Right lobe of liver (tissue), 4 donors: ENCODE measurements around the gene RAB3A.

ENCODE experiments used
- POLR2A ChIP-seq: fragments of 450-650 bp; IDR thresholded peaks from one replicate; pipeline ENCODE4 v1.6.1; 2017; ENCODE audit warnings: antibody characterized with exemption, mild to moderate bottlenecking
- TF ChIP-seq, protein P1 (sequence below), 4 donors: fragments of 200-600 bp in 3 of 4; fragments of 450-650 bp in 1 of 4; IDR thresholded peaks; one replicate each; pipeline versions ENCODE4 v1.5.1 to v1.8.0; 2016 to 2022; ENCODE audit warnings: antibody characterized with exemption in 4 of 4, mild to moderate bottlenecking in 2 of 4
- donor health status: DM: no; HTN: no; CAD: no.
- donor health status: DM: no; HTN: no; CAD: no.
- donor health status: DM: no; HTN: yes; CAD: no.

DNA sequence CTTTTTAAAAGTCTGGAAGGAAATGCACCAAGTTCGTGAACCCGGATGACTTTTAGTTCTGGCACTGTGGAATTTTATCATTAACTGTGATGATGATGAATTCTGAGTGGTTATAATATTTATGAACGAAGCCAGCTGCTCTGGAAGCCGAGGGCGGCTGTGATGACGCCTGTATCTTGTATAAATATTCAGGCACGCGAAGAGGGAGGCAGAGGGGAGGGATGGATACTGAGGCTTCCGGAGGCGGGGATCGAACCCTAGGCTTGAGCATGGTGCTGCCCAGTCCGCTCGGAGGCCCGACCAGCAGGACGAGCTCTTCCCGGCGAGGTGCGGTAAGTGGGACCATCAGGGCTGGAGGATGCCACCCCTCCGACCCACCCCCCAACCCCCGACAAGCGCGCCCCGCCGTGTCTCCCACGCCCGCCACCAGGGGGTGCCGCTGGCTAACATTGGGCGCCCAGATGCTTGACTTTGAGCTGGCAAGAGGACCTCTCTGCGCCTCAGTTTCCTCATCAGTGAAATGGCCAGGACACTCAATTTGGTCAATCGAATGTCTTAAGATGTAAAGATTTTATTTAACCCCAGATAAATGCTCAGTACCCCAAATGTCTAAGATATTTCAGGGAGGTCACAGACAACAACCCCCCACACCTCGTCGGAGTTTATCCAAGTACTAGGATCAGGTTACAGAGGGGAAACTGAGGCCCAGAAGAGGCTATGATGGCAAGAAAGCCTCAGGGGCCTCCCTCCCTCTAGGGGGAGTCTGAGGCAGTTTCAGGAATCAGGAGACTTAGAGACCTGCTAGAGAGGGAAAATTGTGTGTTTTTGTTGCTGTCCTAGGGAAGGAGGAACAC, 4.5 kb upstream of the RAB3A start:
- TF ChIP-seq, protein P1, sequence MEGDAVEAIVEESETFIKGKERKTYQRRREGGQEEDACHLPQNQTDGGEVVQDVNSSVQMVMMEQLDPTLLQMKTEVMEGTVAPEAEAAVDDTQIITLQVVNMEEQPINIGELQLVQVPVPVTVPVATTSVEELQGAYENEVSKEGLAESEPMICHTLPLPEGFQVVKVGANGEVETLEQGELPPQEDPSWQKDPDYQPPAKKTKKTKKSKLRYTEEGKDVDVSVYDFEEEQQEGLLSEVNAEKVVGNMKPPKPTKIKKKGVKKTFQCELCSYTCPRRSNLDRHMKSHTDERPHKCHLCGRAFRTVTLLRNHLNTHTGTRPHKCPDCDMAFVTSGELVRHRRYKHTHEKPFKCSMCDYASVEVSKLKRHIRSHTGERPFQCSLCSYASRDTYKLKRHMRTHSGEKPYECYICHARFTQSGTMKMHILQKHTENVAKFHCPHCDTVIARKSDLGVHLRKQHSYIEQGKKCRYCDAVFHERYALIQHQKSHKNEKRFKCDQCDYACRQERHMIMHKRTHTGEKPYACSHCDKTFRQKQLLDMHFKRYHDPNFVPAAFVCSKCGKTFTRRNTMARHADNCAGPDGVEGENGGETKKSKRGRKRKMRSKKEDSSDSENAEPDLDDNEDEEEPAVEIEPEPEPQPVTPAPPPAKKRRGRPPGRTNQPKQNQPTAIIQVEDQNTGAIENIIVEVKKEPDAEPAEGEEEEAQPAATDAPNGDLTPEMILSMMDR (IDR thresholded peaks at IDR 0.05): peak; percentile 31 to 63 (median 60)
- TF ChIP-seq POLR2A: no peak
